Neural cell (in vitro differentiated cells): Measurements from ENCODE around the gene OFD1. TPM values are rescaled to one million over a fixed set of nuclear protein-coding genes. Genes with fewer than 3 reads are reported as not detected.

ENCODE experiments used
- H2AFZ ChIP-seq: fragments of 200-600, 300-800 bp; sonication (generic), shearing (Covaris generic); 2 replicates; pipeline ENCODE4 v1.6.0; 2014; ENCODE audit warnings: low read depth, mild to moderate bottlenecking, antibody characterized with exemption, low read length, moderate library complexity
- H3F3A ChIP-seq: fragments of 200-600 bp; shearing (Covaris generic); 2 replicates; pipeline ENCODE4 v1.6.1; 2016; ENCODE audit warnings: mild to moderate bottlenecking, moderate library complexity, mixed read lengths, antibody characterized with exemption, low read length; ENCODE audit not compliant: insufficient read depth, poor library complexity, severe bottlenecking
- H3K27ac ChIP-seq: fragments of 200-600, 300-800 bp; sonication (generic), shearing (Covaris generic); 2 replicates; pipeline ENCODE4 v1.5.1; 2014; ENCODE audit warnings: mild to moderate bottlenecking, low read length, moderate library complexity
- H3K27me3 ChIP-seq: fragments of 300-800, 200-600 bp; sonication (generic), shearing (Covaris generic); 2 replicates; pipeline ENCODE4 v1.6.0; 2014; ENCODE audit warnings: mild to moderate bottlenecking, low read depth, low read length, moderate library complexity; ENCODE audit not compliant: insufficient read depth
- H3K36me3 ChIP-seq: fragments of 300-800, 200-600 bp; sonication (generic), shearing (Covaris generic); 2 replicates; pipeline ENCODE4 v1.5.1; 2014; ENCODE audit warnings: mild to moderate bottlenecking, antibody characterized with exemption, low read length, moderate library complexity; ENCODE audit not compliant: insufficient read depth
- H3K4me2 ChIP-seq: fragments of 300-800, 200-600 bp; sonication (generic), shearing (Covaris generic); 2 replicates; pipeline ENCODE4 v1.6.0; 2014; ENCODE audit warnings: mild to moderate bottlenecking, low read length
- H3K4me3 ChIP-seq: fragments of 300-800, 200-600 bp; sonication (generic), shearing (Covaris generic); 2 replicates; pipeline ENCODE4 v1.5.1; 2014; ENCODE audit warnings: mild to moderate bottlenecking, low read length, moderate library complexity
- H3K79me2 ChIP-seq: fragments of 200-600 bp; shearing (Covaris generic); replicated peaks from 2 replicates; pipeline ENCODE4 v1.6.0; 2014; ENCODE audit warnings: mild to moderate bottlenecking, low read length, moderate library complexity; ENCODE audit not compliant: insufficient read depth
- H3K9ac ChIP-seq: fragments of 300-800, 200-600 bp; sonication (generic), shearing (Covaris generic); 2 replicates; pipeline ENCODE4 v1.6.1; 2016; ENCODE audit warnings: mild to moderate bottlenecking, low read length, mixed read lengths
- H3K9me2 ChIP-seq: fragments of 200-600 bp; shearing (Covaris generic); 2 replicates; pipeline ENCODE4 v1.6.1; 2016; ENCODE audit warnings: mild to moderate bottlenecking, low read length, mixed read lengths; ENCODE audit not compliant: insufficient read depth
- H3K9me3 ChIP-seq: fragments of 200-600, 300-800 bp; sonication (generic), shearing (Covaris generic); 2 replicates; pipeline ENCODE4 v1.6.1; 2016; ENCODE audit warnings: mild to moderate bottlenecking, mixed run types, low read length, moderate library complexity, mixed read lengths
- H4K20me1 ChIP-seq: fragments of 200-600 bp; shearing (Covaris generic); 2 replicates; pipeline ENCODE4 v1.6.1; 2016; ENCODE audit warnings: mild to moderate bottlenecking, mixed run types; ENCODE audit not compliant: insufficient read depth
- EP300 ChIP-seq: fragments of 450-650 bp; conservative IDR thresholded peaks from 2 replicates; pipeline ENCODE4 v1.6.1; 2014; ENCODE audit warnings: antibody characterized with exemption, mild to moderate bottlenecking, moderate library complexity; ENCODE audit not compliant: poor library complexity, severe bottlenecking
- EZH2 ChIP-seq: fragments of 200-600, 300-800 bp; shearing (Covaris generic), sonication (generic); IDR thresholded peaks from 2 replicates; pipeline ENCODE4 v1.6.1; 2014; ENCODE audit warnings: antibody characterized with exemption, low read length, borderline replicate concordance, mild to moderate bottlenecking; ENCODE audit not compliant: insufficient read depth, poor library complexity, severe bottlenecking
- MXI1 ChIP-seq: fragments of 450-650 bp; conservative IDR thresholded peaks from 2 replicates; pipeline ENCODE4 v1.6.1; 2014; ENCODE audit warnings: antibody characterized with exemption, mild to moderate bottlenecking; ENCODE audit not compliant: poor library complexity, severe bottlenecking
- POLR2AphosphoS5 ChIP-seq: IDR thresholded peaks from 2 replicates; pipeline ENCODE4 v1.6.1; 2012
- RAD21 ChIP-seq: fragments of 450-650 bp; conservative IDR thresholded peaks from 2 replicates; pipeline ENCODE4 v1.6.1; 2014; ENCODE audit warnings: antibody characterized with exemption, mild to moderate bottlenecking, moderate library complexity
- REST ChIP-seq: IDR thresholded peaks from 2 replicates; pipeline ENCODE4 v1.6.1; 2012; ENCODE audit warnings: borderline replicate concordance
- SMC3 ChIP-seq: fragments of 450-650 bp; conservative IDR thresholded peaks from 2 replicates; pipeline ENCODE4 v1.6.1; 2014; ENCODE audit warnings: antibody characterized with exemption, mild to moderate bottlenecking, moderate library complexity; ENCODE audit not compliant: poor library complexity
- TAF1 ChIP-seq: IDR thresholded peaks from 2 replicates; pipeline ENCODE4 v1.6.1; 2012; ENCODE audit warnings: low read depth
- polyA plus RNA-seq: library from polyadenylated mRNA; depleted of rRNA; stranded (reverse); fragments of >200 nt; gene quantifications from 2 replicates; pipeline ENCODE4 v1.2.3, GENCODE V29; 2014
- TF ChIP-seq, protein P1 (sequence below): fragments of 450-650 bp; IDR thresholded peaks from 2 replicates; pipeline ENCODE4 v1.5.1; 2014; ENCODE audit warnings: antibody characterized with exemption, mild to moderate bottlenecking, moderate library complexity; ENCODE audit not compliant: poor library complexity, severe bottlenecking

The OFD1 gene
- polyA plus RNA-seq, 1 donor from 2014 or later, result 35.1 TPM

- no peak for TF ChIP-seq EP300
- no peak for TF ChIP-seq TAF1
- no peak for TF ChIP-seq EZH2
- no peak for TF ChIP-seq REST
- TF ChIP-seq POLR2AphosphoS5, result no peak
- TF ChIP-seq, protein P1, sequence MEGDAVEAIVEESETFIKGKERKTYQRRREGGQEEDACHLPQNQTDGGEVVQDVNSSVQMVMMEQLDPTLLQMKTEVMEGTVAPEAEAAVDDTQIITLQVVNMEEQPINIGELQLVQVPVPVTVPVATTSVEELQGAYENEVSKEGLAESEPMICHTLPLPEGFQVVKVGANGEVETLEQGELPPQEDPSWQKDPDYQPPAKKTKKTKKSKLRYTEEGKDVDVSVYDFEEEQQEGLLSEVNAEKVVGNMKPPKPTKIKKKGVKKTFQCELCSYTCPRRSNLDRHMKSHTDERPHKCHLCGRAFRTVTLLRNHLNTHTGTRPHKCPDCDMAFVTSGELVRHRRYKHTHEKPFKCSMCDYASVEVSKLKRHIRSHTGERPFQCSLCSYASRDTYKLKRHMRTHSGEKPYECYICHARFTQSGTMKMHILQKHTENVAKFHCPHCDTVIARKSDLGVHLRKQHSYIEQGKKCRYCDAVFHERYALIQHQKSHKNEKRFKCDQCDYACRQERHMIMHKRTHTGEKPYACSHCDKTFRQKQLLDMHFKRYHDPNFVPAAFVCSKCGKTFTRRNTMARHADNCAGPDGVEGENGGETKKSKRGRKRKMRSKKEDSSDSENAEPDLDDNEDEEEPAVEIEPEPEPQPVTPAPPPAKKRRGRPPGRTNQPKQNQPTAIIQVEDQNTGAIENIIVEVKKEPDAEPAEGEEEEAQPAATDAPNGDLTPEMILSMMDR, result no peak
- no peak for TF ChIP-seq RAD21
- TF ChIP-seq SMC3, result no peak
- TF ChIP-seq MXI1, result no peak
- Histone ChIP-seq H3F3A (no peaks in the 10 kb centered on the region), H3K79me2 (peaks cover 4% of the 10 kb centered on the region), H3K4me3 (no peak overlapping the region), H3K36me3 (peaks cover 7% of the 10 kb centered on the region), H3K9me3 (no peaks in the 10 kb centered on the region), H4K20me1 (no peaks in the 10 kb centered on the region), H3K27me3 (no peaks in the 10 kb centered on the region), H3K4me2 (no peak overlapping the region), H3K9ac (no peak overlapping the region), H3K9me2 (no peaks in the 10 kb centered on the region), H3K27ac (no peak overlapping the region), H2AFZ (no peak overlapping the region)
Observed at GRCh38 chrX:13716905-13717304, 17.6 kb upstream of the OFD1 start.

- H4K20me1 ChIP-seq, result no peaks in the 10 kb centered on the region
- H2AFZ ChIP-seq, result no peak overlapping the region
- no peak for TF ChIP-seq TAF1
- TF ChIP-seq, protein P1, result no peak
- no peak for TF ChIP-seq EZH2
- no peak for TF ChIP-seq MXI1
- TF ChIP-seq RAD21, result no peak
- TF ChIP-seq SMC3, result no peak
- no peak for TF ChIP-seq REST
- TF ChIP-seq POLR2AphosphoS5, result no peak
- no peak for TF ChIP-seq EP300
- peaks cover 7% of the 10 kb centered on the region for H3K36me3 ChIP-seq
- H3K9ac ChIP-seq, result no peak overlapping the region
- no peaks in the 10 kb centered on the region for H3F3A ChIP-seq
- no peaks in the 10 kb centered on the region for H3K27me3 ChIP-seq
- H3K9me2 ChIP-seq, result no peaks in the 10 kb centered on the region
- no peak overlapping the region for H3K27ac ChIP-seq
- H3K4me3 ChIP-seq, result no peak overlapping the region
- no peak overlapping the region for H3K4me2 ChIP-seq
- H3K9me3 ChIP-seq, result no peaks in the 10 kb centered on the region
- peaks cover 4% of the 10 kb centered on the region for H3K79me2 ChIP-seq
Observed at GRCh38 chrX:13717700-13718472, 16.7 kb upstream of the OFD1 start.
